ENCODE measurements around the gene LASP1.

Gene LASP1

DNA sequence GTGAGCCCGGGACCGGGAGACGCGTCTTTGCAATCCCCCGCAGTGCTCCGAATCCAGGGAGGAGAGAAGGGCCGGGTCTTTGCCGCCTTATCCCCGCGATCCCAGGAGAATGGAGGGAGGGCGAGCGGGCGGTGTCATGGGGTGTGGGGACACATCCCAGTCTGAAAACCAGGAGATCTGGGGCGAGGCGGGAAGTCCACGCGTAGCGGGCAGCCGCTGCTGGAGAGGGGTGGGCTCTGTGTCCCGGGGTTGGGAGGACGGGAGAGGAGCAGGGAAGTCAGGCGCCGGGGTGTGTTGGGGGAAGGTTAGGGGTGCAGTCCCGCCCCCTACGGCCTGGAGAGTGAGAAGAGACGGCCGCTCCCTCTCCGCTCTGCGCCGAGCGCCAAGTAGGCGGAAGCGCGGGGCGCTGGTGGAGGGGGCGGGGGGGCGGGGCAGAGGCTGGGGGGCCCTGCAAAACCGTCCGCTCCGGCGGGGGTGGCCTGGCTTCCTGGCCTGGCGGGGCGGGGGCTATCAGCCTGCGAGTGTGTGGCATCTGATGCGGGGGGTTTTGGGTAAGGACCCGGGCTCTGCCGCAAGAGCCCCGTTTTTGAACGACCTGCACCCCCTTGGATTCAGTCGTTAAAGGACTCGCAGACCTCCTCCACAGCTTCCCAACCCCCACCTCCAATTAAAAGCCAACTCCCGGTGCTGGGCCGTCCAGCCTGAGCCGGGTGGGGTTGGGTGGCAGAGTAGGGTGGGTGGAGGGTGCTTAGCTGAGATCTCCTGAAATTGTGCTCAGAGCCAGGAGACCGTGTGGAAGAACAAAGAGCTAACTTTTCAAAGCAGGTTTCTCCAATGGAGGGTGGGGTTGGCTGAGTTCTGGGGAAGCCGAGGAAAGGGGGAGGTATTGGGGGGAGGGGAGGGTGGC lies 654 bp downstream of the LASP1 start:
- DNase-seq, result peak; percentile 65

DNA sequence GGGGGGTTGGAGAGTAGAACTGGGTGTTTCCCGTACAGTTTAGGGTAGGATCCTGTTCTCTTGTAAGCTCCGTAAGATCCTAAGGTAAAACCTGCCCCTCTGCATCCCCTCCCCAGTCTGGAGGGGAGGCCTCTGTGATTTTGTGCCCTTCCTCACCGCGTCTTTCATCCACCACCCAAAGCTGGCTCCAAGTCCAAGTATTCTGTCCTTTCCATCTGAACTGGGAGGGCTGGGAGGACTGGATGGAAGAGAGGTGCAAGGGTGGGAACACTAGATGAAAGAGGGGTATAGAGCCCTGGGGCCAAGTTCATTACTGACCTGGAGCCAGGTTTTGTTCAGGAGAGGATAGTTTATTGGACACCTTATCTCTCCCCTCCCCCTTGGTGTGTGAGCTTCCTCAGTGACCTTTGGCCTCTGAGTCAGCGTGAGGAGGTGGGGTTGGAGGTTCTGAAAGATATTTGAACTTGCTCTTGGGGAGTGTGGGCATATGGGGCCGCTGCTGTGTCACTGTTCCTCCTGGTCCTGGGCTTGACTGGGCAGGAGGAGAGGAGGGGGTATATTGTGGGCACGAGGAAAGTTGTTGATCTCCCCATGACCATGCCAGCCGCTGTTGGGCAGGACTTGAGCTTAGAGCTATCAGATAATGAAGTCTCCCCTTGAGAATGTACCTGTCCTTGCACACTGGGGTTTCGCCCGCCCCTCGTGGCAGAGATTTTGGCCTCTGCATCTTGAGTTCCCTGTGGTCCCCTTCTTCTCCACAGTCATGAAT lies 1.6 kb downstream of the LASP1 start:
- DNase-seq, result peak; percentile 65

DNA sequence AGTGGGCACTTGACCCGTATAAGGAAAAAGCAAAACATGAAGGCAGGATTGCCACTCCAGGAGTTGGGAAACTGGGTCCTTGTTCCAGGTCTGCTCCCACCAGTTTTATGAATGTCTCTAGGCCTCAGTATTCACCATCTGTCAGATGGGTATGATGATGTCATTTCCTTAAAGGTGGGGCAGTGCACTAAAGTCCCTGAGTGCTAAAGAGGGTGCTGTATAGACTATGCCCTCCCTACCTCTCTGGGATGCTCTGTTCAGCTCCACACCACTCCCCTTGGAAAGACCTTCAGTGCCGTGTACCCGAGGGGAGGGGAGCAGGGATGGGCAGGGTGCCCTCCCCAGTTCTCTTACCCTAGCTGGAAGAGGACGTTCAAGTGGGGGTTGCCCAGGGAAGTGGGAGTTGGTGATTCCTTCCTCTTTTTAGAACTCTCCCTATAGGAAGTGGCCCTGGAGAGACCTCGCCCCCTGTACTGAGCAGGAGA lies 2.2 kb downstream of the LASP1 start:
- no peak for DNase-seq

DNA sequence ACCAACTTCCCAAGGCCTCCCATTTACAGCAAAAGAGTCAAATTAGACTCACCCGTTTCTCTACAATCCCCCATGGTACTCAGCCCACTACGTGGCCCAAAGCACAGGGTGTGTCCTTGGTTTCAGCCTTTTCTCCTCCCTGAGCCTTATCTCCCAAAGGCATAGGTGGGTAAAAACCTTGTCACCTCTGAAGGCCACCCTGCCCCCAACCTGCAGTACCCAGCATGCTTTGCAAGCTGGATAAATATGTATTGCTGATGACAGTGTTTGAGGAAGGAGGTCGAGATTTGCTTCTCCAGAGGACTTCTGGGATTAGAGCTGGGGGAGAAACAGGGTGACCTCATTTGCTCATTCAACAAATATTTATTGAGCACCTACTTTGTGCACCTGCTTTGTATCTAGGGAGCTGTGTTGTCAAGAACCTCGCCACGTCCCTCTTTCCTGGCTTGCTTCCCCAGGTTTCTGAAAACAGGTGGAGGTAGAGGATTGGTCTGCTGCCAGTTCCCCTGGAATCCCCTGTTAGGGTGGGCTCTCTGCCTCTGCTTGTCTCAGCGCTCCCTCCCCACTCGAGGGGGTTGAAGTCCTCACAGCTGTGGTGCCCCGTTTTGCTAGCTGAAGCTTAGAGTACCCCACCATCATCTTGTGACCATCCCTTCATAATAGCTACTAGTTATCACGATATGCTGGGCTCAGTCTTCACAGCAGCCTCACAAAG lies 3.0 kb downstream of the LASP1 start:
- DNase-seq, result no peak

GRCh38 chr17:38873640-38874380 lies 4.0 kb downstream of the LASP1 start:
- no peak for DNase-seq

GRCh38 chr17:38874505-38875400 lies 4.9 kb downstream of the LASP1 start:
- peak; percentile 36 for DNase-seq

- DNase-seq, result peak; percentile 56
Observed at GRCh38 chr17:38875477-38876075, 5.7 kb downstream of the LASP1 start.

GRCh38 chr17:38877130-38877851 lies 7.4 kb downstream of the LASP1 start:
- DNase-seq, result no peak

DNA sequence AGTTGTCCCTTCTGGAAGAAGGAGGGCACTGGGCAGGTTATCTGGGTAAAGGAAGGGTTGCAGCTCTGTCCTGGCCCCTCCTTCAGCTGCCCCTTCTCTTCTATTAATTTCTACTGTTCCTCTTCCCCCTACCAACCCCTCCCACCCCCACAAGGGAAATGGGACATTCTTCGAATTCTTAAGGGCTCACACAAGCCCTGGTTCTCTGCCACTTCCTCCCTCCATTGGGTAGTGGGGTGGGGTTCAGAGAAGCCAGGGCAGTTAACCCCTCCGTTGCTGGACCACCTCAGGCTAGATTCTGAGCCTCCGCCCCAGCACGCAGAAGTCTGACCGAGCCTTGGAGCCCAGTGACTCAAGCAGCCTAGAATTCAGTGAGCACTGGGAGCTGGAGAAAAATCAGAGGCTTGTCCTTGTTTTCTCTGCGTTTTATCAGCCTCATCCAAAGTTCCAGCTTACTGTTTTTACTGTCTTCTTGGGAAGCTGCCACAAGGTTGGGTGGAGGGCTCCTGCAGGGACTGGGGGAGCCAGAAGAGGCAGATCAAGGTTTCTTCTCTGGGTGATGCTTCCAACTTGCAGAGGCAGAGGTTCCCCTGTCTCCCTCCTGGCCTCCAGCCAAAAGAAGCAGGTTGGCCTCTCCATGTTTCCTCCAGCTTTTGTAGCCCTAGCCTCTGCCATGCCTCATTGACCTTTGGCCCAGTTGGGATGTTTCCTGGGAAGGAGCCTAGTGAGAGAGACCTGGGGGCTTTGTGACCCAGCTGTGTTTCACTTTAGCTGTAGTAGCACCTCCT lies 10.2 kb downstream of the LASP1 start:
- peak; percentile 91 for DNase-seq

- peak; percentile 71 for DNase-seq
Observed at GRCh38 chr17:38881600-38882191, 11.8 kb downstream of the LASP1 start.

GRCh38 chr17:38882870-38883269 lies 13.0 kb downstream of the LASP1 start:
- DNase-seq, result no peak

GRCh38 chr17:38883592-38884526 lies 14.0 kb downstream of the LASP1 start:
- DNase-seq, result peak; percentile 16

- no peak for DNase-seq
Observed at GRCh38 chr17:38885044-38885727, 15.3 kb downstream of the LASP1 start.

GRCh38 chr17:38885728-38886642 lies 16.1 kb downstream of the LASP1 start:
- DNase-seq, result peak; percentile 27

DNA sequence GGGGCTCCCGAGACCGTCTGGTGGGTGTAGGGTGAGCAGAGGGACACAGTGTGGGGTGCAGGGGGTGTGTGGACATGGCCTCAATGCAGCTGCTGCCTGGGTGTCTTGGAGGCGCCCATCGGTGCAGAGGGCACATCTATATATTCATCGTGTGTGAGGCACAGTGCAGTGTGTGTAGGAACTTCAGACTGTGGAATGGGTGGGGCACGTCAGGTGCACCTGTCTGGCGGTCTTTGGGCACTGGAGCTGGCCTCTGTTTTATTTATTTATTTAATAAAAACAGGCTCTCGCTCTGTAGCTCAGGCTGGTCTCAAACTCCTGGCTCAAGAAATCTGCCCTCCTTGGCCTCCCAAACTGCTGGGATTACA lies 16.8 kb downstream of the LASP1 start:
- no peak for DNase-seq

- DNase-seq, result no peak
Observed at GRCh38 chr17:38888842-38889241, 19.0 kb downstream of the LASP1 start.

Data from fibroblast of skin of abdomen (primary cell).